Activated CD4-positive, alpha-beta T cell treated with anti-CD3 and anti-CD28 coated beads, Interleukin-2, amount 10 ng/mL, durations not matched to agents 7 days and 5 days (primary cell): Measurements from ENCODE around the gene METTL9. TPM values are rescaled to one million over a fixed set of nuclear protein-coding genes. Genes with fewer than 3 reads are reported as not detected.
"Not testable (repeated sequence)": the region's sequence is repeated elsewhere in the genome, so short reads cannot be mapped to it uniquely, and the experiment has no call there.

Source experiments
- CTCF ChIA-PET: fragments of 350-600 bp; sonication (Branson Sonifier 250); formaldehyde crosslinking; loops from one replicate; lab custom pipeline; 2021; ENCODE audit warnings: antibody characterized with exemption; lab: Charles Lee
- POLR2A ChIA-PET: fragments of 350-600 bp; sonication (Branson Sonifier 250); formaldehyde crosslinking; loops from one replicate; lab custom pipeline; 2021; ENCODE audit warnings: antibody characterized with exemption; lab: Charles Lee
- DNase-seq: peaks from one replicate; pipeline ENCODE4 v3.0.0-alpha.2; 2020
- H3K27ac Mint-ChIP-seq: one replicate; pipeline ENCODE4 v1.8.0; 2021; ENCODE audit warnings: mild to moderate bottlenecking, moderate library complexity, mixed read lengths
- H3K27me3 Mint-ChIP-seq: one replicate; pipeline ENCODE4 v1.8.0; 2021; ENCODE audit warnings: mixed read lengths
- H3K36me3 Mint-ChIP-seq: one replicate; pipeline ENCODE4 v1.8.0; 2021; ENCODE audit warnings: low read depth, mixed read lengths
- H3K4me1 Mint-ChIP-seq: one replicate; pipeline ENCODE4 v1.8.0; 2021; ENCODE audit warnings: mixed read lengths
- H3K4me3 Mint-ChIP-seq: one replicate; pipeline ENCODE4 v1.8.0; 2021; ENCODE audit warnings: mild to moderate bottlenecking, moderate library complexity, mixed read lengths
- H3K9me3 Mint-ChIP-seq: one replicate; pipeline ENCODE4 v1.8.0; 2021; ENCODE audit warnings: mixed read lengths
- total RNA-seq, 2 experiments: library from RNA; stranded (reverse); gene quantifications; one replicate each; pipeline ENCODE4 v1.2.3, GENCODE V29; 2021

METTL9 gene
- total RNA-seq, 2 experiments from 2014 or later: 82.1 to 87.1 TPM

DNA sequence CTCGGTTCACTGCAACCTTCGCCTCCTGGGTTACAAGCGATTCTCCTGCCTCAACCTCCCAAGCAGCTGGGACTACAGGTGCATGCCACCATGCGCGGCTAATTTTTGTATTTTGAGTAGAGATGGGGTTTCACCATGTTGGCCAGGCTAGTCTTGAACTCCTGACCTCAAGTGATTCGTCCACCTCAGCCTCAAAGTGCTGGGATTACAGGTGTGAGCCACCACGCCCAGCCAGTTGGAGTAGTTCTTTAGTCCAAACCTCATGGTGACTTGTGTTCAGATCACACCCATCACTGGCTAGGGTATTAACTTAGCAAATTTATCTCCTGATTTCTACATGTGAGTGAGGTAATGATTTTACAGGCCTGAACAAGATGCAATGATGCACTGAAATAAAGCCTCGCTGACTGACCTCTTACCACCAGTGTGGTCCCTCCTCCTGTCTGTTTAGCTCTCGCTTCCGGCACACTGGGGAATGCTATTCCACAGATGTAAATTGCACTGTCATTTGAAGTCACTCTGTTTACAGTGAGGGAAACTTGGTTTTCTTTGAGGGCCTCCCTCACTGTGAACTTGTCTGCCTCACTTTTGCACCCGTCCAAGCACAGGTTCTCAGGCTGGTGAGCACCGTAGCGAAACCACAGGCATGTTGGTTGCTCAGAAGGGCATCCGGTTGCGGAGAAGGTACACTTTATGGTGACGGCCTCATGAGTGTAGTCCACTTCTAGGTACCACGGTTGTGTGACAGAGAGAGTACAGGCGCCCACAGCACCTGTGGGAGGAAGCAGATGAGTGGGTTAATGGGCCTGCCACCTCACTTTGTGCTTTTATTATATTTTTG, 47.6 kb downstream of the METTL9 start:
- DNase-seq: peak; percentile 87
- Mint-ChIP-seq H3K36me3 (peaks cover 2% of the 10 kb centered on the region), H3K4me3 (peak overlapping the region; percentile 76), H3K27me3 (no peaks in the 10 kb centered on the region), H3K27ac (peak overlapping the region; percentile 95), H3K4me1 (peaks cover 56% of the 10 kb centered on the region), H3K9me3 (no peaks in the 10 kb centered on the region)
- CTCF ChIA-PET: interaction anchor here (0.5 to 1.9 kb wide), 2 partner anchors 10 to 1298 kb away, joined by 3 to 5 read pairs; no protein-coding TSS in a partner anchor
- POLR2A ChIA-PET: no interaction called here

- peak overlapping the region; percentile 95 for H3K27ac Mint-ChIP-seq
- H3K4me3 Mint-ChIP-seq: peak overlapping the region; percentile 38
- no peaks in the 10 kb centered on the region for H3K9me3 Mint-ChIP-seq
- no peak for DNase-seq
- ChIA-PET POLR2A (interaction anchor here (1.0 kb wide), 1 partner anchor 14 kb away, joined by 4 read pairs; no protein-coding TSS in a partner anchor), CTCF (interaction anchor here (0.5 to 1.9 kb wide), 3 partner anchors 10 to 1298 kb away, joined by 3 to 7 read pairs (median 5); no protein-coding TSS in a partner anchor)
- peaks cover 56% of the 10 kb centered on the region for H3K4me1 Mint-ChIP-seq
- peaks cover 2% of the 10 kb centered on the region for H3K36me3 Mint-ChIP-seq
- H3K27me3 Mint-ChIP-seq: no peaks in the 10 kb centered on the region
Observed at GRCh38 chr16:21647562-21648164, 48.3 kb downstream of the METTL9 start.

DNA sequence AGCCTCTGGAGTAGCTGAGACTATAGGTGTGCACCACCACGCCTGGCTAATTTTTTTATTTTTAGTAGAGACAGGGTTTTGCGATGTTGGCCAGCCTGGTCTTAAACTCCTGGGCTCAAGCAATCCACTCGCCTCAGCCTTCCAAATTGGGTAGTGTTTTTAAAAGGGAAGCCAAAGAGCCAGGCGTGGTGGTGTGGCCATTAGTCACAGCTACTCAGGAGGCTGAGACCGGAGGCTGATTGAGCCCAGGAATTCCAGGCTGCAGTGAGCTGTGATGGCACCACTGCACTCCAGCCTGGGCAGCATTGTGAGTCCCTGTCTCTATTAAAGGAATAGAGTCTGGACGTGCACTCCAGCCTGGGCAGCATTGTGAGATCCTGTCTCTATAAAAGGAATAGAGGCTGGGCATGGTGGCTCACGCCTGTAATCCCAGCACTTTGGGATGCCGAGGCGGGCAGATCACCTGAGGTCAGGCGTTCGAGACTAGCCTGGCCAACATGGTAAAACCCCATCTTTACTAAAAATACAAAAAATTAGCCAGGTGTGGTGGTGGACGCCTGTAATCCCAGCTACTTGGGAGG, 50.5 kb downstream of the METTL9 start:
- CTCF ChIA-PET, H3K36me3 Mint-ChIP-seq, H3K9me3 Mint-ChIP-seq, H3K27me3 Mint-ChIP-seq, H3K27ac Mint-ChIP-seq, DNase-seq, H3K4me3 Mint-ChIP-seq, POLR2A ChIA-PET: not testable (repeated sequence)
- peaks cover 53% of the 10 kb centered on the region for H3K4me1 Mint-ChIP-seq

- Mint-ChIP-seq H3K9me3 (no peaks in the 10 kb centered on the region), H3K4me1 (peaks cover 49% of the 10 kb centered on the region), H3K27me3 (no peaks in the 10 kb centered on the region), H3K27ac (no peak overlapping the region), H3K4me3 (no peak overlapping the region), H3K36me3 (peaks cover 9% of the 10 kb centered on the region)
- DNase-seq: no peak
- ChIA-PET POLR2A (no interaction called here), CTCF (no interaction called here)
Observed at GRCh38 chr16:21650521-21650920, 51.1 kb downstream of the METTL9 start.

- Mint-ChIP-seq H3K27ac (no peak overlapping the region), H3K36me3 (peaks cover 16% of the 10 kb centered on the region), H3K9me3 (no peaks in the 10 kb centered on the region), H3K4me3 (no peak overlapping the region), H3K27me3 (no peaks in the 10 kb centered on the region), H3K4me1 (peaks cover 44% of the 10 kb centered on the region)
- no peak for DNase-seq
- ChIA-PET POLR2A (no interaction called here), CTCF (no interaction called here)
Observed at GRCh38 chr16:21651515-21651914, 52.1 kb downstream of the METTL9 start.

- Mint-ChIP-seq H3K4me3 (no peak within 1 kb of the TSS), H3K9me3 (no peaks in the 10 kb centered on the region), H3K36me3 (peaks cover 15% of the 10 kb centered on the region), H3K4me1 (peaks cover 44% of the 10 kb centered on the region), H3K27me3 (no peaks in the 10 kb centered on the region), H3K27ac (no peak within 1 kb of the TSS)
- DNase-seq: no peak
- ChIA-PET POLR2A (no interaction called here), CTCF (interaction anchor here (1.0 kb wide), 1 partner anchor 55 kb away, joined by 3 read pairs; no protein-coding TSS in a partner anchor)
Observed at GRCh38 chr16:21652453-21652852, 53.1 kb downstream of the METTL9 start, which contains the start of gene IGSF6. IGSF6 (minus strand) TSS chr16:21652608; CDS start chr16:21652598, 10 bp downstream.

DNA sequence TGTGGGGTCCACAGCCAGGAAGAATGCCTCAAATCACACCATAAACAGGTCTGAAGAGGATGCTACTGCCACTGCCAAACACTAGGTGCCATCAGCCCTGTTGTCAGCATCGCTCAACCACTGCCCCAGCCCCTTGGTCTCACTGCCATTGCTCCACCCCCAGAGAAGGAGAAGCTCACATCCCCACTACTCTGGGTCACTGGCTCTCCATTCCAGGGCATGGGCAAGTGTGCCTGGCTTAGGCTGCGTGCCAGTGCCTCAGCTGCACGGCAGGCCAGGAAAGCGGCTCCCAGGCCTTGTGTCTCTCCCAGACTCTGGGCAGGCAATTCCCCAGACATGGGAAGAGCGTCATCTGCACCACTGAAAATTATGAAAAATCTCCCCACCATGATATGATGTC, 54.2 kb downstream of the METTL9 start:
- Mint-ChIP-seq H3K4me3 (no peak overlapping the region), H3K36me3 (peaks cover 15% of the 10 kb centered on the region), H3K4me1 (peaks cover 41% of the 10 kb centered on the region), H3K27ac (no peak overlapping the region), H3K9me3 (no peaks in the 10 kb centered on the region), H3K27me3 (no peaks in the 10 kb centered on the region)
- CTCF ChIA-PET: no interaction called here
- no peak for DNase-seq
- POLR2A ChIA-PET: no interaction called here

GRCh38 chr16:21654466-21654865, 55.1 kb downstream of the METTL9 start:
- Mint-ChIP-seq H3K27me3 (no peaks in the 10 kb centered on the region), H3K9me3 (no peaks in the 10 kb centered on the region), H3K4me3 (no peak overlapping the region), H3K27ac (no peak overlapping the region), H3K36me3 (peaks cover 15% of the 10 kb centered on the region), H3K4me1 (peaks cover 36% of the 10 kb centered on the region)
- POLR2A ChIA-PET: no interaction called here
- DNase-seq: no peak
- CTCF ChIA-PET: no interaction called here

- H3K36me3 Mint-ChIP-seq: peaks cover 15% of the 10 kb centered on the region
- H3K4me3 Mint-ChIP-seq: no peak overlapping the region
- no peaks in the 10 kb centered on the region for H3K27me3 Mint-ChIP-seq
- H3K27ac Mint-ChIP-seq: no peak overlapping the region
- no peaks in the 10 kb centered on the region for H3K9me3 Mint-ChIP-seq
- no peak for DNase-seq
- POLR2A ChIA-PET: no interaction called here
- H3K4me1 Mint-ChIP-seq: peaks cover 36% of the 10 kb centered on the region
- CTCF ChIA-PET: no interaction called here
Observed at GRCh38 chr16:21654881-21655280, 55.5 kb downstream of the METTL9 start.

- Mint-ChIP-seq H3K4me3 (no peak overlapping the region), H3K4me1 (peaks cover 43% of the 10 kb centered on the region), H3K27ac (no peak overlapping the region), H3K27me3 (no peaks in the 10 kb centered on the region), H3K36me3 (peaks cover 15% of the 10 kb centered on the region), H3K9me3 (no peaks in the 10 kb centered on the region)
- peak; percentile 63 for DNase-seq
- ChIA-PET CTCF (interaction anchor here (0.8 to 2.0 kb wide), 11 partner anchors 9 to 343 kb away, joined by 3 to 7 read pairs (median 3); no protein-coding TSS in a partner anchor), POLR2A (no interaction called here)
Observed at GRCh38 chr16:21656795-21657768, 57.7 kb downstream of the METTL9 start.

DNA sequence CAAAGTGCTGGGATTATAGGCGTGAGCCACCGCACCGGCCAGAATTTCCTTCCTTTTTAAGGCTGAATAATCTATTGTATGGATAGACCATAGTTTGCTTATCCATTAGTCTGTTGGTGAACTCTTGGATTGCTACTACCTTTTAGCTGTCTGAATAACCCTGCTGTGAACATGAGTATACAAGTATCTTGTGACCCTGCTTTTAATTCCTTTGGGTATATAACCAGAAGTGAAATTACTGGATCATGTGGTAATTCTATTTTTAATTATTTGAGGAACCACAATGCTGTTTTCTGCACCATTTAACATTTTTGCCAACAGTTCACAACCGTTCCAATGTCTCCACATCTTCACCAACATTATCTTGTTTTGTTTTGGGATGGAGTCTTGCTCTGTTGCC, 59.7 kb downstream of the METTL9 start:
- Mint-ChIP-seq H3K4me1 (peaks cover 45% of the 10 kb centered on the region), H3K4me3 (no peak overlapping the region), H3K27me3 (peaks cover 5% of the 10 kb centered on the region), H3K27ac (no peak overlapping the region), H3K9me3 (no peaks in the 10 kb centered on the region), H3K36me3 (peaks cover 13% of the 10 kb centered on the region)
- ChIA-PET CTCF (no interaction called here), POLR2A (no interaction called here)
- DNase-seq: no peak
